Panc1 (cell line): ENCODE results near the gene WDR83. TPM values are rescaled to one million over a fixed set of nuclear protein-coding genes. Genes with fewer than 3 reads are reported as not detected.
"Not testable (repeated sequence)": the region's sequence is repeated elsewhere in the genome, so short reads cannot be mapped to it uniquely, and the experiment has no call there.

Experiments
- ATAC-seq: fragments of 200-7000 bp; cut with Tn5 transposase; 2 replicates; pipeline ENCODE4 v1.9.1; 2020; ENCODE audit warnings: mild to moderate bottlenecking, moderate library complexity
- BruUV-seq: library from RNA; stranded (reverse); fragments of 400-500 nt; replicated peaks from 2 replicates; lab custom pipeline; 2021; lab: Mats Ljungman, UMichigan
- CTCF ChIA-PET: fragments of 300-600 bp; sonication (Branson Sonifier 250); formaldehyde crosslinking; loops from one replicate; lab custom pipeline; 2022; ENCODE audit warnings: antibody characterized with exemption; lab: Charles Lee
- POLR2A ChIA-PET: fragments of 300-600 bp; sonication (Branson Sonifier 250); formaldehyde crosslinking; loops from one replicate; lab custom pipeline; 2022; ENCODE audit warnings: antibody characterized with exemption; lab: Charles Lee
- DNase-seq: peaks from one replicate; pipeline ENCODE4 v3.0.0-alpha.2; 2010; ENCODE audit warnings: low read depth, low spot score
- H3K27ac ChIP-seq: 2 replicates; pipeline ENCODE4 v1.5.1; 2011; ENCODE audit warnings: mild to moderate bottlenecking, low read length, inconsistent platforms
- H3K27me3 ChIP-seq: fragments of 200-500 bp; sonication (Bioruptor generic); 2 replicates; pipeline ENCODE4 v1.6.0; 2014; ENCODE audit warnings: low read length, inconsistent platforms; ENCODE audit not compliant: control insufficient read depth, insufficient read depth
- H3K36me3 ChIP-seq: fragments of 200-500 bp; sonication (Bioruptor generic); 2 replicates; pipeline ENCODE4 v1.5.1; 2014; ENCODE audit warnings: inconsistent platforms, mild to moderate bottlenecking, low read length, moderate library complexity; ENCODE audit not compliant: control insufficient read depth, insufficient read depth
- H3K4me1 ChIP-seq: 2 replicates; pipeline ENCODE4 v1.5.1; 2011; ENCODE audit warnings: inconsistent platforms, mild to moderate bottlenecking, low read length, moderate library complexity; ENCODE audit not compliant: control insufficient read depth, insufficient read depth
- H3K4me3 ChIP-seq, 2 experiments: 2 replicates each; pipeline ENCODE4 v1.5.1; 2011 to 2012; ENCODE audit warnings: low read depth in 2 of 2, low read length in 2 of 2, mild to moderate bottlenecking in 2 of 2, inconsistent platforms in 1 of 2, moderate library complexity in 1 of 2
- H3K9me3 ChIP-seq: fragments of 200-500 bp; sonication (Bioruptor generic); 2 replicates; pipeline ENCODE4 v1.5.1; 2014; ENCODE audit warnings: low read depth, mild to moderate bottlenecking, inconsistent platforms, low read length, moderate library complexity; ENCODE audit not compliant: control insufficient read depth, insufficient read depth
- POLR2AphosphoS5 ChIP-seq: IDR thresholded peaks from 2 replicates; pipeline ENCODE4 v1.6.1; 2012; ENCODE audit warnings: mild to moderate bottlenecking, low read depth, low read length, moderate library complexity
- SIN3A ChIP-seq: IDR thresholded peaks from 2 replicates; pipeline ENCODE4 v1.6.1; 2012; ENCODE audit warnings: low read depth, mild to moderate bottlenecking, low read length, moderate library complexity, borderline replicate concordance; ENCODE audit not compliant: insufficient read depth
- TCF7L2 ChIP-seq: IDR thresholded peaks from 2 replicates; pipeline ENCODE4 v1.6.1; 2011; ENCODE audit warnings: mild to moderate bottlenecking, low read depth, low read length, inconsistent platforms
- in situ Hi-C: cut with HindIII; loops from 2 replicates; pipeline ENCODE4 v1.10.0; 2016; ENCODE audit warnings: low sequenced_read_pairs, low pct_unique_long_range_greater_than_20kb
- intact Hi-C: fragments of 100-400 bp; cut with micrococcal nuclease; formaldehyde crosslinking; loops from one replicate; pipeline ENCODE4 v1.10.0; 2022; ENCODE audit not compliant: unreplicated experiment
- total RNA-seq: library from RNA; stranded (reverse); gene quantifications from one replicate; pipeline ENCODE4 v1.2.1, GENCODE V29; 2021; ENCODE audit not compliant: unreplicated experiment
- TF ChIP-seq, protein P1 (sequence below), 2 experiments: IDR thresholded peaks; 2 replicates each; pipeline ENCODE4 v1.6.1; 2011 to 2012; ENCODE audit warnings: low read depth in 2 of 2, control low read depth in 1 of 2, low read length in 1 of 2, mild to moderate bottlenecking in 1 of 2, moderate library complexity in 1 of 2; ENCODE audit not compliant: insufficient read depth in 1 of 2
- TF ChIP-seq, protein P2 (sequence below): fragments of 450-650 bp; IDR thresholded peaks from 2 replicates; pipeline ENCODE4 v1.5.1; 2017; ENCODE audit warnings: mild to moderate bottlenecking

WDR83 gene
- total RNA-seq, 1 experiment from 2014 or later = 10.8 TPM

DNA sequence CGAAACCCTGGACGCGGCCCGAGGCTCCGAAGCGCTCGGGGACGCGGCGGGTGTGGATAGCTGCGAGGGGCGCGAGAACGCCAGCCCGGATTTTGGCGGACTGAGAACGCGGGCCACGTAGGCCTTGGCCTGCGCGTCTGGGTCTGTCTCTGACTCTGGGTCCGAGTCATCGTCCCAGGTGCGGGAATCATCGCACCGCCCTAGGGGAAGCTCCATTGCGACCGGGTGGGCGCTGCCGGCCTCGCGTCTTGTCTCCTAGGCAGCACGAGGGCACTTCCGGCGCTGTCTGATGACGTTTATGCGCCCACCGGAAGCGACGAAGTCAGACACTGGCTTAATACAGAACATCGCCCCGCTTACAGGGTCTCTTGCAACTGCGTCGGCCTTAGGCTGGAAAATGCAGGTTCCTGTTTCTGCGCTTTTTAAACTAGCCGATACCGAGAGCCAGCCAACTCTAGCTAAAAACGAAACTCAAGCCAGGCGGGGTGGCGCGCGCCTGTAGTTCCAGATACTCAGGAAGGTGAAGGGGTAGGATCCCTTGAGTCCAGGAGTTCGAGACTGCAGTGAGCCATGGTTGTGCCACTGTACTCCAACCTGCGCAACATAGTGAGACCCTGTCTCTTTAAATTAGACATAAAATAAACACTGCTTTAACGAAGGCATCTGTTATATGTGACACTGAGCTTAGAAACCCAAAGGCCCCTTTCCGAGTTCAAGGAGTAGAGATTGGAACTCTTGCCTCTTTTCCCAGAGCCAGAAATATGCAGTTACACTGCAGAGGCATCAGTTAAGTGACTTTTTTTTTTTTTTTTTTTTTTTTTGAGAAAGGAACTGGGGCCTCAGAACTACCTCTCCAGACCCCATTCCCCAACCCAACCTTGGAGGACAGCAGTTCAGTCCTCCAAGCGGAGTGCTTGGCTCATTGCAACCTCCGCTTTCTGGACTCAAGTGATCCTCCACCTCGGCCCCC lies 30.0 kb downstream of the WDR83 start, which contains the start of gene FBXW9:
TSS of gene FBXW9 (minus strand) at position 266 of the 970 bp plus-strand sequence. CDS start at position 216, 50 bp downstream.
- CTCF ChIA-PET = no interaction called here

DNA sequence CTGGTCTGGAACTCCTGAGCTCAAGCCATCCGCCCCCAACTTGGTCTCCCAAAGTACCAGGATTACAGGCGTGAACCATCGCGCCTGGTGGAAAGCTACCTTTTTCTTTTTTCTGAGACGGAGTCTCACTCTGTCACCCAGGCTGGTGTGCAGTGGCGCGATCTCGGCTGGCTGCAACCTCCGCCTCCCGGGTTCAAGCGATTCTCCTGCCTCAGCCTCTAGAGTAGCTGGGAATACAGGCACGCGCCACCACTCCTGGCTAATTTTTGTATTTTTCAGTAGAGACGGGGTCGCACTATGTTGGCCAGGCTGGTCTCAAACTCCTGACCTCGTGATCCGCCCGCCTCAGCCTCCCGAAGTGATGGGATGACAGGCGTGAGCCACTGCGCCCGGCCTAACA lies 30.8 kb downstream of the WDR83 start:
- H3K36me3 ChIP-seq, H3K4me3 ChIP-seq, H3K9me3 ChIP-seq, H3K27ac ChIP-seq, intact Hi-C loops, H3K27me3 ChIP-seq, CTCF ChIA-PET, ATAC-seq, DNase-seq, POLR2A ChIA-PET, H3K4me1 ChIP-seq, BruUV-seq, in situ Hi-C loops: not testable (repeated sequence)

More for the DNA sequence above, 30.0 kb downstream of the WDR83 start, which contains the start of gene FBXW9:
- TF ChIP-seq SIN3A (peak; percentile 99), POLR2AphosphoS5 (peak; percentile 94)
- TF ChIP-seq, protein P1, sequence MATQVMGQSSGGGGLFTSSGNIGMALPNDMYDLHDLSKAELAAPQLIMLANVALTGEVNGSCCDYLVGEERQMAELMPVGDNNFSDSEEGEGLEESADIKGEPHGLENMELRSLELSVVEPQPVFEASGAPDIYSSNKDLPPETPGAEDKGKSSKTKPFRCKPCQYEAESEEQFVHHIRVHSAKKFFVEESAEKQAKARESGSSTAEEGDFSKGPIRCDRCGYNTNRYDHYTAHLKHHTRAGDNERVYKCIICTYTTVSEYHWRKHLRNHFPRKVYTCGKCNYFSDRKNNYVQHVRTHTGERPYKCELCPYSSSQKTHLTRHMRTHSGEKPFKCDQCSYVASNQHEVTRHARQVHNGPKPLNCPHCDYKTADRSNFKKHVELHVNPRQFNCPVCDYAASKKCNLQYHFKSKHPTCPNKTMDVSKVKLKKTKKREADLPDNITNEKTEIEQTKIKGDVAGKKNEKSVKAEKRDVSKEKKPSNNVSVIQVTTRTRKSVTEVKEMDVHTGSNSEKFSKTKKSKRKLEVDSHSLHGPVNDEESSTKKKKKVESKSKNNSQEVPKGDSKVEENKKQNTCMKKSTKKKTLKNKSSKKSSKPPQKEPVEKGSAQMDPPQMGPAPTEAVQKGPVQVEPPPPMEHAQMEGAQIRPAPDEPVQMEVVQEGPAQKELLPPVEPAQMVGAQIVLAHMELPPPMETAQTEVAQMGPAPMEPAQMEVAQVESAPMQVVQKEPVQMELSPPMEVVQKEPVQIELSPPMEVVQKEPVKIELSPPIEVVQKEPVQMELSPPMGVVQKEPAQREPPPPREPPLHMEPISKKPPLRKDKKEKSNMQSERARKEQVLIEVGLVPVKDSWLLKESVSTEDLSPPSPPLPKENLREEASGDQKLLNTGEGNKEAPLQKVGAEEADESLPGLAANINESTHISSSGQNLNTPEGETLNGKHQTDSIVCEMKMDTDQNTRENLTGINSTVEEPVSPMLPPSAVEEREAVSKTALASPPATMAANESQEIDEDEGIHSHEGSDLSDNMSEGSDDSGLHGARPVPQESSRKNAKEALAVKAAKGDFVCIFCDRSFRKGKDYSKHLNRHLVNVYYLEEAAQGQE (IDR thresholded peaks at IDR 0.05; ENCODE audit: insufficient read depth in 1 of 2, low read depth in 2 of 2, low read length in 1 of 2) = no peak
- H3K27me3 ChIP-seq = no peaks in the 10 kb centered on the region
- peaks cover 5% of the 10 kb centered on the region; the same call in 1 of the 2 replicates for H3K36me3 ChIP-seq
- H3K27ac ChIP-seq = peak within 1 kb of the TSS; percentile 84
- H3K9me3 ChIP-seq = no peaks in the 10 kb centered on the region
- peaks cover 5% of the 10 kb centered on the region; the same call in 1 of the 2 replicates for H3K4me1 ChIP-seq
- POLR2A ChIA-PET = interaction anchor here (0.8 kb wide), 1 partner anchor 15 kb away, joined by 23 read pairs; the partner anchor contains the start of gene DHPS
- peak; percentile 61 for DNase-seq
- in situ Hi-C loops = no loop called here
- BruUV-seq = no TSS peak
- ATAC-seq = peak; percentile 88
- intact Hi-C loops = no loop called here
- H3K4me3 ChIP-seq = peak within 1 kb of the TSS; percentile 60 to 69

DNA sequence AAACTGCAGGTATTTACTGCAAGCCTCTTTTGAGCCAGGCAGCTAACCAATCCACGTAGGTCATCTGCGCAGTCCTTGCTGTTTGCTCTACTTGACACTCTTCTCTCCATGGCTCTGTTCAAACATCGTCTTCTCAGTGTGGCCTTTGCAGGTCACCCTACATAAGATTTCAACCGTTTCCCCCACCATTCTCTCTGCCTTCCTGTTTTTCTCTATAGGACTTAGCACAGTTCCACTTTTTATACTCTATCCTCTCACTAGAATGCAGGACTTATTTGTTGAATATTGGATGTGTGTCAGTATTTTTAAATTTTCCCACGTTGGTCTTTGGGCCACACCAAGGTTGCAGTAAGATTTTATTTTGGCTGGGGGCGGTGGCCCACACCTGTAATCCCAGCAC lies 31.5 kb downstream of the WDR83 start:
- BruUV-seq = no TSS peak
- H3K4me3 ChIP-seq = no peak overlapping the region
- peaks cover 5% of the 10 kb centered on the region; the same call in 1 of the 2 replicates for H3K4me1 ChIP-seq
- H3K27me3 ChIP-seq = no peaks in the 10 kb centered on the region
- ChIA-PET CTCF (no interaction called here), POLR2A (no interaction called here)
- ATAC-seq = no peak
- in situ Hi-C loops = no loop called here
- H3K36me3 ChIP-seq = peaks cover 5% of the 10 kb centered on the region; the same call in 1 of the 2 replicates
- no peaks in the 10 kb centered on the region for H3K9me3 ChIP-seq
- intact Hi-C loops = no loop called here
- no peak for DNase-seq
- H3K27ac ChIP-seq = no peak overlapping the region
- TF ChIP-seq, protein P2, sequence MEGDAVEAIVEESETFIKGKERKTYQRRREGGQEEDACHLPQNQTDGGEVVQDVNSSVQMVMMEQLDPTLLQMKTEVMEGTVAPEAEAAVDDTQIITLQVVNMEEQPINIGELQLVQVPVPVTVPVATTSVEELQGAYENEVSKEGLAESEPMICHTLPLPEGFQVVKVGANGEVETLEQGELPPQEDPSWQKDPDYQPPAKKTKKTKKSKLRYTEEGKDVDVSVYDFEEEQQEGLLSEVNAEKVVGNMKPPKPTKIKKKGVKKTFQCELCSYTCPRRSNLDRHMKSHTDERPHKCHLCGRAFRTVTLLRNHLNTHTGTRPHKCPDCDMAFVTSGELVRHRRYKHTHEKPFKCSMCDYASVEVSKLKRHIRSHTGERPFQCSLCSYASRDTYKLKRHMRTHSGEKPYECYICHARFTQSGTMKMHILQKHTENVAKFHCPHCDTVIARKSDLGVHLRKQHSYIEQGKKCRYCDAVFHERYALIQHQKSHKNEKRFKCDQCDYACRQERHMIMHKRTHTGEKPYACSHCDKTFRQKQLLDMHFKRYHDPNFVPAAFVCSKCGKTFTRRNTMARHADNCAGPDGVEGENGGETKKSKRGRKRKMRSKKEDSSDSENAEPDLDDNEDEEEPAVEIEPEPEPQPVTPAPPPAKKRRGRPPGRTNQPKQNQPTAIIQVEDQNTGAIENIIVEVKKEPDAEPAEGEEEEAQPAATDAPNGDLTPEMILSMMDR = no peak
- TF ChIP-seq POLR2AphosphoS5 (no peak), TCF7L2 (no peak), SIN3A (no peak)
- TF ChIP-seq, protein P1 (IDR thresholded peaks at IDR 0.05; ENCODE audit: insufficient read depth in 1 of 2, low read depth in 2 of 2, low read length in 1 of 2) = no peak
